ENCODE measurements around the gene MTUS2.

MTUS2 gene

DNA sequence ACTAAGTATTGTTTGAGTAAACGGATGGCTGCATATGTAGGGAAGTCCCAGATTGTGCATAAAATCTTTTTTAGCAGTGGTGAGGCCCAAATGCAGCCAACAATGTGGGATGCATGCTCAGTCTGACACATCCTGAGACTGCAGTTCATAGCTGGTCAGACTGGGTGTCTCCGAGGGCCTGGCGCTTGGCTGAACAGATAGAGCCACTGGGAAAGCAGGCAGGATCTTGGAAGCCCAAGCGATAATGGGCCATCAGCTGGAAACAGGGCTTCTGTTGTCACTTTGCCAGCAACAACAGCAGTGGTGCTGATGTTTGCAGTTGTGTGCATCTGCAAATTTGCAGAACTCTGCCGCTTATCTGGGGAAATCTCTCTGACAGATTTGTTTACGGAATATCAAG, 36.1 kb downstream of the MTUS2 start:
- in situ Hi-C loops (cut with MboI; ENCODE audit: low sequenced_read_pairs), result no loop called here

- in situ Hi-C loops (cut with MboI; ENCODE audit: low sequenced_read_pairs), result no loop called here
Observed at GRCh38 chr13:28859069-28859468, 38.9 kb downstream of the MTUS2 start.

DNA sequence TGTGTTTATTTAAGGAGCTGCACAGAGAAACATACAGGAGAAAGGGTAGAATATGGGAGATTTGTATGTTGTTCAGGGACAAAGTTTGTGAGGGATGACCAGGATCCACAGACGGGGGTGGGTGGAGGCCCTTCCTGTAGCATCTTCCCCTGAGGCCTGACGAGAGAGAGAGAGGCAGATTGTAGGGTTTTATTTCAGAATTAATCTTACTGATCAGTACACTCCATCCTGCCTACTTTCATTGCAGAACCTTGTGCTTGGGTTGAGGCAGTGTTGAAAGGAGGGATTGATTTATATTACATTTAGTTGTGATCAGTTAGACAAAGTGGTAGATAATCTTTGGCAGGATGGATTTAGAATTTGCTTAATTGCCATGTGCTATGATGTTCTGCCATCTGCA, 39.6 kb downstream of the MTUS2 start:
- in situ Hi-C loops (cut with MboI; ENCODE audit: low sequenced_read_pairs), result no loop called here

DNA sequence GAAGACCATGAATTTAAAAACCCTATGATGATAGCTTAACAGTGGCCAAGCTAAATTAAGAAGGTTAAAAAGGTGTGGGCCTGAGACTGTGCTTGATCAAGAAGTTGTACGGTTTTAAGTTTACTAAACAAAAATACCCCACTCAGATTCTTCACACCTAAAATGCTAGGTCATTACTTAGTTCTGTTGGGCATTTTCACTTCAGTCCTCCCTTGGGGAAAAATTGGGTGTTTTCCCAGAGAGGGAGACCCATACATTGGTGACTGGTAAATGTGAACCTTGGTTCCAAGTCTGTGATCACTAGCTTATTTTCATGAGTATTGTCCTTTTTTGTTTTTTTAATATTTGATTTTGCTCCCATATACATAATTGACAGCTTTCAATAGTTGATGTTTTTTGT, 44.4 kb downstream of the MTUS2 start:
- in situ Hi-C loops (cut with MboI; ENCODE audit: low sequenced_read_pairs), result no loop called here

- in situ Hi-C loops (cut with MboI; ENCODE audit: low sequenced_read_pairs), result no loop called here
Observed at GRCh38 chr13:28865149-28865744, 45.1 kb downstream of the MTUS2 start.

DNA sequence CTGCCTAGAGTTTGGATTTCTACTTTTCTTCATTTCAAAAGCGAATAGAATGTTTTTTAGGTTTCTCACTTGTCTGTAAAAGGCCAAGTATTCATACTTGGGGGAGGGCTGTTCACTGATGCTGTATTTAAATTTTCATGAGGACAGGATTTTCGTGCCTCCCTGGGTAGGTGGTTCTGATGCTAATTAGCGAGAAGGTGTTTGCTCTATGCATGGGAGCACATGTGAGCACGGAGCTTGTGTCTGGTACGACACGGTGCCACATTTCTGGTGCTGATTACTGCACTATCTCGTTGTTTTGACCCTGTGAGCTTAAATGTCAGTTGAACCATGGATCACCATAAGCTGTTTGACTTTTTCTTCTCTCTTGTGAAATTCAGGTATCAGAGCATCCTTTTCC, 45.8 kb downstream of the MTUS2 start:
- in situ Hi-C loops (cut with MboI; ENCODE audit: low sequenced_read_pairs), result no loop called here

GRCh38 chr13:28866932-28867331, 46.8 kb downstream of the MTUS2 start:
- in situ Hi-C loops (cut with MboI; ENCODE audit: low sequenced_read_pairs), result no loop called here

DNA sequence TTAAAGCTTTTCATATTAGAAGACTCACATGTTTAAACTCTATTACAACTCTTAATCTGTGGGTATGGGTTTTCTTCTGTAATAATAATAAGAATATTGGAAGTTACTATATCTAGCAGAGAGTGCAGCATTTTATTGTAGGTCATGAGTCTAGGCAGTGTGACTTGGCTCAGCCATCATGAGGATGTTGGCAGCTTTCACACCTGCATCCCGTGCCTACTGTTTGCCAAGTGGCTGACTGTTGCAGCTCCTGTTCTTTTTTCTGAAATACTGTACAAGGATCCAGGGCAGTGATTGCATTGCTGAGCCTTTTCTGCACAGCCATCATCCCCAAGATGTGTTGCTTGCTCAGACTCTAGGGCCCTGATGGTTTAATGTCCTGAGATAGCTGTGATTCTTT, 47.4 kb downstream of the MTUS2 start:
- in situ Hi-C loops (cut with MboI; ENCODE audit: low sequenced_read_pairs), result no loop called here

- in situ Hi-C loops (cut with MboI; ENCODE audit: low sequenced_read_pairs), result no loop called here
Observed at GRCh38 chr13:28872427-28873176, 52.5 kb downstream of the MTUS2 start.

DNA sequence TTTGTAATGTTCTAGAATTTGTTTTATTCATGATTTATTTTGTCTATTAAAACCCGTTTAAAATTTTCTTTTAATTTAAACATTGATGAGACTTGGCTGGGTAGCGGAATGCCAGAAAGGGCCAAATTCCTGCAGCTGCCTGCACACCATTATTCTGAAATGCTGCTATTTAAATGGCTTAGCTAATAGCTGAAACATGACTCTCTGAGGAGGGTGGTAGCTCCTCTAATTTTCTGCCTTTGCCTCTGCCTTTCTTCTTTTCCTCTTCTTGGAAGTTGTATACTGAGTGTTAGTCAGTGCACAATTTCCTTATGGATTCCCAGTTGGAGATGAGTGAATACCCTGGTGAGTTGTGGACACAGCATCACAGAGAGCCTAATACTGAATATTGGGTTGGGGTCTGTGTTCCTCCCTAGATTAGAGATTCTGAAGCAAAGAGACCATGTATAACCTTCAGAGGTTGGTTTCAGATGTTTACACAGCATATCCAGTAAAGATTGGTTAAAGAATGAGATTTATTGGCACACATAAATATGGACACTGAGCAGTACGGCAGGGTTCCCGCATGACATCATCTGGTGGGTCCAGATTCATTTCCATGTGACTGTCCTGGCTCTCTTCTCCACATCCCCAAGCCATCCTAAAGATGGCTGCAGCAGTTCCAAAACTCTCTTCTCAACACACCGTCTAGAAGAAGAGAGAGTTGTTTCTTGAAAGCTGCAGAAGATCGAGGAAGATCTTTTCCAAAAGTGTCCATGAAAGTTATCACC, 55.9 kb downstream of the MTUS2 start:
- in situ Hi-C loops (cut with MboI; ENCODE audit: low sequenced_read_pairs), result no loop called here

DNA sequence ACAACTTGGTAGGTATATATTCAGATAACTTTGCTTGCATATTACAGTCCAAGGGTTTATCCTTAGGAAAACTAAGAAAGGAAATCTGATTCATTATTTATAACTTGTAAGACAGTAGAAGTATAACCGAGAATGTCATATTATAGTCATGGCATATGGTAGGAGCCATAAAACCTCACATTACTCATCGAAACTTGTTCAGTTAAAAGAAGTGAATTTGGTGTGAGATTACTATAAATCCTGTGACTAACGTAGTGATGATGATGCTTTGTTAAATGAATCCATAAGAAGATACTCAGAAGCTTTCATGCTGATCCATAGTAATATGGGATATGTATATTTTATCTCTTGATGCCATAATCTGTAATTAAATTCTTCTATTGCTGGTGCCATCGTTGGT, 57.3 kb downstream of the MTUS2 start:
- in situ Hi-C loops (cut with MboI; ENCODE audit: low sequenced_read_pairs), result no loop called here

GRCh38 chr13:28885181-28885580, 65.0 kb downstream of the MTUS2 start:
- in situ Hi-C loops (cut with MboI; ENCODE audit: low sequenced_read_pairs), result no loop called here

- in situ Hi-C loops (cut with MboI; ENCODE audit: low sequenced_read_pairs), result no loop called here
Observed at GRCh38 chr13:28889086-28889732, 69.1 kb downstream of the MTUS2 start.

DNA sequence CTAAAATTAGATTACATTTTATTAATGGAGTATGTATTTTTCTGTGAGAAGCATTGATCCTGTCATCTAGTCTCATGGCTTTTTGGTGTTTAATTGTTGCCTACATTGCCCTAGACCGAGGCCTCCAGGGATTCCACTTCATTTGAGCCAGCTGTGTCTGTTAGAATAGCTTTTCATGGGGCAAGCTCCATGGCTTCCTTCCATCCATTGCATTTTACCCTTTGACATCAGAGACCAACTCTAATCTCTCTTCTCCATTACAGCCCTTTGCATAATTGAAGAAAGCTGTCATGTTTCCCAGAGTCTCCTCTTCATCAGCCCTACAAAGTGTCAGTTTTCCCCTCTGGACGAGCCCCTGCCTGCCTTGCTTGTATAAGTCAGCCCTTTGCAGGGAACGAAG, 70.6 kb downstream of the MTUS2 start:
- in situ Hi-C loops (cut with MboI; ENCODE audit: low sequenced_read_pairs), result no loop called here

DNA sequence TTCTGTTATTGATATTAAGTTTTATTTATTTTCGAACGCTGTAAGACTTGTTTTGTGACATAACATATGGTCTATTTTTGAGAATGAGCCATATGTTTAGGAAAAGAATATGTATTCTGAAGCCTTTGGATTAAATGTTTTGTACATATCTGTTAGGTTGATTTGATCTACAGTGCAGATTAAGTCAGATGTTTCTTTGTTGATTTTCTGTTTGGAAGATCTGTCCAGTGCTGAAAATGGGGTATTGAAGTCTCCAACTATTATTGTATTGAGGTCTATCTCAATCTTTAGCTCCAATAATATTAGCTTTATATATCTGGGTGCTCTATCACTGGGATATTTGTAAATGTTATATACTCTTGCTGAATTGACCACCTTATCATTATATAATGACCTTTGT, 97.9 kb downstream of the MTUS2 start:
- in situ Hi-C loops (cut with MboI; ENCODE audit: low sequenced_read_pairs), result no loop called here

DNA sequence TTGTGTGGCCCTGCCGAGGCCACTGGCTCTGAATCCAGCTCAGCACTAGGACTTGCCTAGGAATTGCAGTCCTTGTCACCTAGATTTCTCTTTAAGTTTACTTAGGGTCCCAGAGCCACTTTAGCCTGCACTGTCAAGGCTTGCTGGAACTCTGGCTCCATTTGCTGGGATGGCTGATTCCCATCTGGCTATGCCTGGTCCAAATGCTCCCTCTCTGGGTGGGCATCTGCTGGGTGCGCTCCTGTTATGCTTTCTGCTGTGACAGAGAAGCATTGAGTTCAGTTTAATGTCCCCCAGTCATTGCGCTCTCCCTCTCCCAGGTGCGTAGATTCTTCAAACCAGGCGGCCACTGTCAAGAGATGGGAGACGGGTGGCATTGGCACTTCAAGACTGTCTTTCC, 102.2 kb downstream of the MTUS2 start:
- in situ Hi-C loops (cut with MboI; ENCODE audit: low sequenced_read_pairs), result no loop called here

GRCh38 chr13:28935104-28935503, 115.0 kb downstream of the MTUS2 start:
- in situ Hi-C loops (cut with MboI; ENCODE audit: low sequenced_read_pairs), result no loop called here

DNA sequence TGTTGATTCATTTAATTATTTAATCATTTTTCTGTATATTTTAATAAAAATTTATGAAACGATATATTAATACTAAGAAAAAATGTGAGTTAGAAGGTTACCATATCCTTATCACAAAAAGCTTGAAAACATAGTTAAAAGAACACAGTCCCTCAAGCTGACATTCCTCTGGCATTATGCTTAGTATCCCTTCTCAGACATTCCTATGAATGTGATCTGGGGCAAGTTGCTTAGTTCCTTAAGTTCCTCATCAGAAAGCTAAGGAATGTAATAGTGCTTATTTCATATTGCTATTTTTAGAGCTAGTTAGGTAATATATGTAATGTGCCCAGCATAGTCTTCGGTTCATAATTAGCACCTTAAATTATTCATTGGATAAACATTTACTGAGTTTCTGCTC, 122.8 kb downstream of the MTUS2 start:
- in situ Hi-C loops (cut with MboI; ENCODE audit: low sequenced_read_pairs), result no loop called here

DNA sequence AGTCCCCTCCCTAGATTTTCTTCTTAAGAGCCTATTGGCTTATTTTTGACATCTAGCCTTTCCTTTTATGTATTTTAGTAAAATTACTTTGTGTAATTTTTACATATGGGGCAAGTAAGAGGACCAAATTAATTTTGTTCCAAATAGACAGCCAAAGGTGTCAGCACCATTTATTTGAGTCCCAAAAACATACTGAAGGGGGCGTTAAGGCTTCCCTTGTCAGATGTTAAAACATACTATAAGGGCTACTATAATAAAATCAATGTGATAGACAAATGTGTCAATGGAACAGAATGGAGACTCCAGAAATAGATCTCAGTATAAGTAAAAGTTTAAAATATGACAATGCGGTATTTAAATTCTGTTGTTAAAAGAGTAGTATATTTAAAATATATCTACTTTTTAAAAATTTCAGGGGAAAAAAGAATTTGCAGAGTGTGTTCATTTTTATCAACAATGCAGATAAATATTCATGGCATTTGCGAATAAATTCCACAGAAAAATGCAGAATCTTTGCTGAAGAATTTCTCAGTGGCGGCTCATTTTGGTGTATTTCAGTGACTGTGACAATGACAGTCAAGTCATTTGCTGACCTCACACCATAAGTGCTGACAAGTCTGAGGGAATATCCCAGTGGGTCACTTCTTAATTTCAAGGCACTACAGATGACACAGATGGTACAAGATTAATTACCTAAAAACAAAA, 133.7 kb downstream of the MTUS2 start:
- in situ Hi-C loops (cut with MboI; ENCODE audit: low sequenced_read_pairs), result no loop called here

GRCh38 chr13:28954419-28954725, 134.2 kb downstream of the MTUS2 start:
- in situ Hi-C loops (cut with MboI; ENCODE audit: low sequenced_read_pairs), result no loop called here

DNA sequence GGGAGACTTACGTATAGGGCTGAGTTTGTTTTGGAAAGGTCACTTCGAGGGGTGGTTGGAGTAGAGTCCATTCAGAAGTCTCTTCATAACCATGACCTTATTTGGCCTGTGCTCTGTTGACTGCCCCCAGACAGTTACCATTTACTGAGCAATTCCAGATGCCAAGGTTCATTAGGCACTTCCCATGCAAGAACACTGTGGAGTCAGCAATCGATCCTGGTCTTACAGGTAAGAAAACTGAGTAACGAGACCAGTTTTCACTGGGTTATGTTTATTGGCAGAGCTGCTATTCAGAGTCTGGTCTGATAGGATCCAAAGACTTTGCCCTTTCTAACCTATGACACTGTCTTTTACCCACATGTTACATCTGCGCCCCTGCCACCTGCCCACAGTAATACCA, 134.7 kb downstream of the MTUS2 start:
- in situ Hi-C loops (cut with MboI; ENCODE audit: low sequenced_read_pairs), result no loop called here

All from hTERT RPE-1 (cell line).